ENCODE data around the gene EMC1.
"Not testable (repeated sequence)": the region's sequence is repeated elsewhere in the genome, so short reads cannot be mapped to it uniquely, and the experiment has no call there.

The EMC1 gene

GRCh38 chr1:19260211-19261138 lies 9.2 kb upstream of the EMC1 start:
- DNase-seq = peak; percentile 72

DNA sequence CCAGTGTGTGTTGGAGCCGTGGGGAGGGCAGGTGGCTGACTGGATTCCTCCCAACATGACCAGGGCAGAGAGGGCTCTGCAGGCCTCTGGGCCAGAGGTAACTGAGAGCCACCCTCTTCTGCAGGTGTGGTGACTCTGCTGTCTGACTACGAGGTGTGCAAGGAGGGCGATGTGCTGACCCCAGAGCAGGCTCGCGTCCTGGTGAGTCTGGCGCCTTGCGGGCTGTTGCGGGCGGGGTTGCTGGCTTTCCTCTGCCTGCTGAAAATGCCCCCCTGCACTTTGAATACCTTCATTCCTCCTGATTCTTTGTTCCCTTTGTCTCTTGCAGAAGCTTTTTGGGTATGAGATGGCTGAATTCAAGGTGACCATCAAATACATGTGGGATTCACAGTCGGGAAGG lies 7.0 kb upstream of the EMC1 start:
- DNase-seq = no peak

DNA sequence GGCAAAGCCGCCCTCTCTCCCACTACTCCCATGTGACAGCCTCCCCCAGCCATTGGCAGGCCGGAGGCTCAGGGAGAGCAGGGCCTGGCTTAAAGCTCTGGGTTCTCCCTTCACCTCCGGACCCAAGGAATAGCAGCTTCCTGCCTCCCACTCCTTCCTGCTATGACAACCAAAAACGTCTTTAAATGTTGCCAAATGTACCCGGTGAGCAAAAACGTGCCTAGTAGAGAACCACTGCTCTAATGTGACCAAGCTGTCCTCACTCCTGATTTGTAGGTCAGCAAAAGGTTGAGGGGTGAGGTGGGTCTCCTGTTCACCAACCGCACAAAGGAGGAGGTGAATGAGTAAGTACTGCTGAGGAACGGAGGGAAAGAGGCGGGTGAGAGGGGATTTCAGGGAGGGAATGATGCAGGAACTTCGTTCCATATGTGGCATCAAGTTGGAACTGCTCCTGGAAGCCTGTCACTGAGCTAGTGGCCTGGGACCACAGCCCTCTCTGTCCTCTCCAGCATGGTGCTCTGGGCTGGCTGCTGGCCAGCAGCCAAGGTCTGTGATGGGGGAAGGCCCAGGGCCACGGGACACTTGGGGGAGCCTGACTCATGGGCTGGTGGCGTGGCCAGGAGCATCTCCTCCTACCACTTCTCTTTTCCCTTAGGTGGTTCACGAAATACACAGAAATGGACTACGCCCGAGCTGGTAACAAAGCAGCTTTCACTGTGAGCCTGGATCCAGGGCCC lies 6.0 kb upstream of the EMC1 start:
- DNase-seq = no peak

- not testable (repeated sequence) for DNase-seq
Observed at GRCh38 chr1:19256301-19256700, 5.0 kb upstream of the EMC1 start.

DNA sequence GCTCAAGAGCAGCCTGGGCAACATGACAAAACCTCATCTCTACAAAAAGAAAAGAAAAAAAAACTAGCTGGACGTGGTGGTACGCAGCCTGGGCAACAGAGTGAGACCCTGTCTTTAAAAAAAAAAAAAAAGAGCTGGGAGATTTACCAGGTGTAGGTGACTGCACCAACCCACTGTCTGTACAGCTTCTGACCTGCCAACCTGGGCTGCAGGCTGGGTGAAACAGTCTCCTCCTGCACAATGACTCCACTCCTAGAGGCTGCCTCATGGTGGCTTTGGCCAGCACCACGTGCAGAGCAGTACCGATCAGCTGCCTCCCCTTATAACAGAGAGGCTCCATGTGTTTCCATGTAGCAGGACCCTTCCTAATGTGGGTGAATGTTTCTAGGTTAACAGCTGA lies 4.0 kb upstream of the EMC1 start:
- DNase-seq = no peak

DNA sequence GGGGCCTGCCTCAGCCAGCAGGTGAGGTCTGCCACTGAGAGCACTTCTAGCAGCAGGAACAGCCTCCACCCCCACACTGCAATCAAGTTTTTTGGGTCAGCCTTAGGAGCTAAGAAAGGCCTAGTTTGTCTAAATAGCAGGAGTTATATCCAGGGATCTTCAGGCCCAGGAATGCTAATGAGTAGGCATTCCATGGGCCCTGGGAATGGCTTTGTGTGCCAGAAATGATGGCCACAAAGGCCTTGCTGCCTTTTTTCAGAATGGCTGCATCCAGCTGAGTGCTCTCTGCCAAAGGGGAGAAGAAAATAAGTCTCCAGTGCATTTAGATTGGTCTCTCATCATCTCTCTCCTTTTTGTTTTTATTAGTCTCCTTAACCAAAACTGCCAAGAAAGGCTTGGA lies 3.1 kb upstream of the EMC1 start:
- no peak for DNase-seq

DNA sequence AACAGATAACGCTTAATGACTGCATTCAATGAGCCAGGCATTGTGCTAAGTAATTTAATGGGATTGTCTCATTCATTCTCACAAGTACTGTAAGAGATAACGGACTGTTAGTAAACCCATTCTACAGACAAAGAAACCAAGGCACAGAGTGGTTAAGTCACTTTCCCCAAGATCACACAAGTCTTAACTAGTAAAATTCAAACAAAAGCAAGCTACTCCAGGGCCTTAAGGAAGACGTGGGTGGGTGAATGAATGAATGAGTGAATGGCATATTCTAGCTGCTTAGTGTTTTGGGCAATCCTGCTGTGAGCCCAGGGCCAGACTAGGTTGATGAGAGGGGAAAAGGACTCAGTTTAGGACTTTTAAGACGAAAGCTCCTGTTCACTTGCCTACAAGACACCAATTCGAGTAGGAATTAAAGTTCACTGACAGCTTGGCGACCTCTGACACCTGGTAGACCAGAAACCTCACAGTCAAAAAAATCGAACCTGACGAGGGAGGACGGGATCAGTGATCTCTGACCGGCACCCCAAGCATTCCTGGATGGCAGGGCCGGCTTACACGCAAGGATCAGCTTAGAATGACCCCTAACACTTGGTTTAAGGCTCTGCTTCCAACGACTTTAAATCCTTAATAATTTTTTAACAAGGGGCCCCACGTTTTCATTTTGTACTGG lies 557 bp downstream of the EMC1 start:
- DNase-seq = no peak

- no peak for DNase-seq
Observed at GRCh38 chr1:19240673-19241538, 10.4 kb downstream of the EMC1 start.

DNA sequence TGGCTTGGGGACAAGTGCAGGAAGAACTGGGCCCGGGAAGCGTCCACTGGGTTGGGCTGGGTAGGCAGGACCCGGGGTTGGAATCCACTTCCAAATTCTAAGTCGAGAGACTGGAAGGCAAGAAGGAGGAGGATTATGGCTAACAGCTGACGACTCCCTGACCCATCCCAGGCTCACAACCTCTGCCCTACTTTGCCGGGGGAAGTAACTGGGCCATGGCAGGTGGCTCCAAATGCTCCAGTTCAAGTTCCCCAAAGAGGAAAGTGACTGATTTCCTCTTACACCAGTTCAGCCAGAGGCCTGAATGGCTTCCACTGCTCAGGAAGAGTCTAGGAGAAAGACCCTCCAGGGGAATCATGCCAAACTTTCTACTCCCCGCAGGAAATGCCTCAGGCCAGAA lies 11.4 kb downstream of the EMC1 start:
- no peak for DNase-seq

DNA sequence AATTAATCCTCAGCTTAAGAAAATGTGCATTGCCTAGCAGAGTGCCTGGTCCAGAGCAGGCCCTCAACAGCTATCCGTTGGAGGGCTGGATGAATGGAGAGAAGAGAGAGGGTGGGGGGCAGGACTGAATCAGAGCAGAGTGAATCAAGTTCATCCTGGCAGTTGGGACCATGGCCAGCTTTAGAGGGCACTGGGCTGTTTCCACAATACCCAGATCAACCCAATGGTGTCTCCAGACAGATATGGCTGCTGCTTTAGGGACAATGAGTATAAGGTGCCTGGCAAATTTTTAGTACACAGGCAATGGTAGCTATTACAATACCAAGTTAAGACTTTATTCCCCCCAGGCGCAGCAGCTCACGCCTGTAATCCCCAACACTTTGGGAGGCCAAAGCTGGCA lies 17.1 kb downstream of the EMC1 start:
- DNase-seq = no peak

GRCh38 chr1:19232524-19232846 lies 18.8 kb downstream of the EMC1 start:
- no peak for DNase-seq

- DNase-seq = not testable (repeated sequence)
Observed at GRCh38 chr1:19231736-19232523, 19.4 kb downstream of the EMC1 start.

DNA sequence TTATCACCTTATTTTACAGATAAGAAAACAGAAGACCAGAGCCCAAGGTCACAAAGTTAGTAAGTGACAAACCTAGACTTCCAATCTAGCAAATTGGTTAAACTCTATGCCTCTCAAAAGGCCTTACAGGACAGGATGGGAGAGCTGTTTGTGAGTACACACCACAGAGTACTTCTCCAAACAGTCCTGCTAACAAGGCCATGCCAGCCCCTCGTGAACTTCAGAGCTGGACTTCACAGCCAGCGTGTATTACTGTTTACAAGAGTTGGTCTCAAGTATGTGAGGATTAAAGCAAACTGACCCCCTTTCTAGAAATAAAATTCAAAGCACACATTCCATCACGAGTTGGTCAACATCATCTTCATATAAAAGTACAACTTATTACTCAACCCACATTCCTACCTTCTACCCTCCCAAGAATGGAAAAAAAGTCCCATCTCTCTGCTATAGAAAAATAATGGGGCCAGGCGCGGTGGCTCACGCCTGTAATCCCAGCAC lies 21.4 kb downstream of the EMC1 start:
- no peak for DNase-seq

GRCh38 chr1:19229229-19229628 lies 22.1 kb downstream of the EMC1 start:
- DNase-seq = no peak

DNA sequence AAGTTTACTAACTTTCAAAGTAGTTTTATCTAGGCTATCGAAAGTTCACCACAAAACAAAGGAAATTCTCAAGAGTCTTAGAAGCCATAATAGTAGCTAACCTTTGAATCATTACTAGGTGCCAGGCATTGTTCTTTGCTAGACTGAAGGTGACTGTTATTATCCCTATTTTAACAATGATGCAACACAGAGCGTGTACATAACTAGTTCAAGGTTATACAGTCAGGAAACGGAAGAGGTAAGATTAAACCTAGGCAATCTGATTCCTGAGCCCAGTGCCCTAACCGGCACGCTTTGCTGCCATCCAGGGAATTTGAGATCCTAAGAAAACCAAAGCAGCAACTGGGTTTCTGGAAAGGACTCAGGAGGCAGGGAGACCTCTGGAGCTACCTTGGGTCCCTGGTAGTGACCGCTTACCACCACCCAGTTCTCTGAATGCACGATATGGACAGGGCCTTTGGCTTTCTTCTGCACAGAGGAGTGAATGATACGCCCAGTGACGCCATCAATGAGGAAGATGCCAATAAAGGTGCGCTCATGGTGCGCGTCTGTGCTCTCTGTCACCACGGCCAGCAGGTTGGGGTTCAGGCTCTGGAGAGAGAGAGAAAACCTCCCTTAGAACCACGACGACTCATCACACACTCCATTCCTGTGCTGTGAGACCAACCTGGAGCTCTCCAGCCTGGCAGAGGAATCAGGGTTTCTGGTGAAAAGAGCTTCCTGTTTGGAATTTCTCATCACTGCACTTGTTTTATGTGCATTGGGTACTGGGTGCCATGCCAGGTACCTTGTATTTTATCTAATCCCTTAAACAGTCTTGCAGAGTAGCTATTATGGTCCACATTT lies 28.1 kb downstream of the EMC1 start:
- no peak for DNase-seq

GRCh38 chr1:19222573-19222972 lies 28.8 kb downstream of the EMC1 start:
- no peak for DNase-seq

- DNase-seq = no peak
Observed at GRCh38 chr1:19220991-19221390, 30.3 kb downstream of the EMC1 start.

- DNase-seq = no peak
Observed at GRCh38 chr1:19220080-19220846, 31.1 kb downstream of the EMC1 start.

- no peak for DNase-seq
Observed at GRCh38 chr1:19219451-19219850, 31.9 kb downstream of the EMC1 start.

- DNase-seq = not testable (repeated sequence)
Observed at GRCh38 chr1:19216585-19216984, 34.7 kb downstream of the EMC1 start.
